Measurements from ENCODE around the gene TRIM69.

The TRIM69 gene

GRCh38 chr15:44712346-44713005, 23.9 kb upstream of the TRIM69 start:
- no peak overlapping the region for H2AFZ ChIP-seq (ENCODE audit: low read depth, low read length, severe bottlenecking)
- TF ChIP-seq EZH2phosphoT487 (conservative IDR thresholded peaks at IDR 0.05; ENCODE audit: low read length) = no peak
- TF ChIP-seq CTCF (IDR thresholded peaks at IDR 0.05; ENCODE audit: insufficient read depth, low read length, poor library complexity, severe bottlenecking) = no peak
- no peaks in the 10 kb centered on the region for H3K9me3 ChIP-seq (ENCODE audit: insufficient read depth, low read length)
- H3K79me2 ChIP-seq (ENCODE audit: insufficient read depth, low read length) = peaks cover 43% of the 10 kb centered on the region
- peak overlapping the region; percentile 88 for H3K4me3 ChIP-seq (ENCODE audit: insufficient read depth, low read length, poor library complexity, severe bottlenecking)
- H3K9ac ChIP-seq (ENCODE audit: low read length) = peak overlapping the region; percentile 94
- peaks cover 27% of the 10 kb centered on the region for H4K20me1 ChIP-seq (ENCODE audit: low read depth, low read length)
- H3K27me3 ChIP-seq (ENCODE audit: low read length) = no peaks in the 10 kb centered on the region
- peak overlapping the region; percentile 85 for H3K27ac ChIP-seq (ENCODE audit: low read depth, low read length)
- peaks cover 57% of the 10 kb centered on the region for H3F3A ChIP-seq (ENCODE audit: insufficient read depth)
- H3K9me2 ChIP-seq (replicated peaks; ENCODE audit: insufficient read depth, low read length) = no peaks in the 10 kb centered on the region
- H3K36me3 ChIP-seq (ENCODE audit: low read length) = peaks cover 29% of the 10 kb centered on the region
- peak overlapping the region; percentile 72 for H3K4me2 ChIP-seq (ENCODE audit: low read depth, low read length, poor library complexity, severe bottlenecking)

GRCh38 chr15:44713006-44713966, 23.0 kb upstream of the TRIM69 start:
- no peaks in the 10 kb centered on the region for H3K9me3 ChIP-seq (ENCODE audit: insufficient read depth, low read length)
- H3K27me3 ChIP-seq (ENCODE audit: low read length) = no peaks in the 10 kb centered on the region
- peak overlapping the region; percentile 94 for H3K9ac ChIP-seq (ENCODE audit: low read length)
- H2AFZ ChIP-seq (ENCODE audit: low read depth, low read length, severe bottlenecking) = no peak overlapping the region
- peaks cover 27% of the 10 kb centered on the region for H4K20me1 ChIP-seq (ENCODE audit: low read depth, low read length)
- H3K79me2 ChIP-seq (ENCODE audit: insufficient read depth, low read length) = peaks cover 43% of the 10 kb centered on the region
- H3K27ac ChIP-seq (ENCODE audit: low read depth, low read length) = peak overlapping the region; percentile 85
- peak overlapping the region; percentile 88 for H3K4me3 ChIP-seq (ENCODE audit: insufficient read depth, low read length, poor library complexity, severe bottlenecking)
- H3K4me2 ChIP-seq (ENCODE audit: low read depth, low read length, poor library complexity, severe bottlenecking) = peak overlapping the region; percentile 72
- peaks cover 65% of the 10 kb centered on the region for H3F3A ChIP-seq (ENCODE audit: insufficient read depth)
- TF ChIP-seq EZH2phosphoT487 (conservative IDR thresholded peaks at IDR 0.05; ENCODE audit: low read length) (no peak), CTCF (IDR thresholded peaks at IDR 0.05; ENCODE audit: insufficient read depth, low read length, poor library complexity, severe bottlenecking) (peak; percentile 23)
- H3K36me3 ChIP-seq (ENCODE audit: low read length) = peaks cover 36% of the 10 kb centered on the region
- H3K9me2 ChIP-seq (replicated peaks; ENCODE audit: insufficient read depth, low read length) = no peaks in the 10 kb centered on the region

- no peak overlapping the region; the same call in 1 of the 2 replicates for H3K27ac ChIP-seq (ENCODE audit: low read depth, low read length)
- no peak overlapping the region for H3K4me3 ChIP-seq (ENCODE audit: insufficient read depth, low read length, poor library complexity, severe bottlenecking)
- H3K36me3 ChIP-seq (ENCODE audit: low read length) = peaks cover 40% of the 10 kb centered on the region
- H3K27me3 ChIP-seq (ENCODE audit: low read length) = no peaks in the 10 kb centered on the region
- H3K4me2 ChIP-seq (ENCODE audit: low read depth, low read length, poor library complexity, severe bottlenecking) = no peak overlapping the region
- H3K9me3 ChIP-seq (ENCODE audit: insufficient read depth, low read length) = no peaks in the 10 kb centered on the region
- TF ChIP-seq EZH2phosphoT487 (conservative IDR thresholded peaks at IDR 0.05; ENCODE audit: low read length) (no peak), CTCF (IDR thresholded peaks at IDR 0.05; ENCODE audit: insufficient read depth, low read length, poor library complexity, severe bottlenecking) (no peak)
- peaks cover 27% of the 10 kb centered on the region for H4K20me1 ChIP-seq (ENCODE audit: low read depth, low read length)
- peaks cover 43% of the 10 kb centered on the region for H3K79me2 ChIP-seq (ENCODE audit: insufficient read depth, low read length)
- no peak overlapping the region for H3K9ac ChIP-seq (ENCODE audit: low read length)
- no peak overlapping the region for H2AFZ ChIP-seq (ENCODE audit: low read depth, low read length, severe bottlenecking)
- no peaks in the 10 kb centered on the region for H3K9me2 ChIP-seq (replicated peaks; ENCODE audit: insufficient read depth, low read length)
- peaks cover 84% of the 10 kb centered on the region for H3F3A ChIP-seq (ENCODE audit: insufficient read depth)
Observed at GRCh38 chr15:44715142-44715796, 21.1 kb upstream of the TRIM69 start.
